B cell (primary cell): ENCODE results near the gene XDH. TPM values are rescaled to one million over a fixed set of nuclear protein-coding genes. Genes with fewer than 3 reads are reported as not detected.

Source experiments
- ATAC-seq: fragments of 200-7000 bp; cut with Tn5 transposase; one replicate; pipeline ENCODE4 v1.10.0; 2021; ENCODE audit warnings: low read depth, mild to moderate bottlenecking, moderate number of reproducible peaks, moderate library complexity
- CTCF ChIA-PET: fragments of 350-600 bp; sonication (Branson Sonifier 250); formaldehyde crosslinking; loops from one replicate; lab custom pipeline; 2021; ENCODE audit warnings: antibody characterized with exemption, inconsistent platforms; lab: Charles Lee
- POLR2A ChIA-PET: fragments of 350-600 bp; sonication (Branson Sonifier 250); formaldehyde crosslinking; loops from one replicate; lab custom pipeline; 2021; ENCODE audit warnings: antibody characterized with exemption; lab: Charles Lee
- DNase-seq: peaks from one replicate; pipeline ENCODE4 v3.0.0; 2013
- H2AFZ ChIP-seq: 2 replicates; pipeline ENCODE4 v1.6.1; 2012; ENCODE audit warnings: mild to moderate bottlenecking, low read depth, low read length; ENCODE audit not compliant: insufficient read depth, poor library complexity, severe bottlenecking
- H3K27ac ChIP-seq, 2 donors: 1 replicate in 1 of 2; 2 replicates in 1 of 2; pipeline ENCODE4 v1.5.1; 2012 to 2013; ENCODE audit warnings: low read length in 2 of 2, mild to moderate bottlenecking in 2 of 2, moderate library complexity in 1 of 2
- H3K27me3 ChIP-seq, 4 experiments: fragments of 200-600 bp in 1 of 4; sonication (generic) in 1 of 4; replicated peaks in 1 of 4; 1 replicate in 2 of 4; 2 replicates in 2 of 4; pipeline versions ENCODE4 v1.6.1 to v1.7.0; 2013 to 2016; ENCODE audit warnings: low read length in 3 of 4, mild to moderate bottlenecking in 2 of 4, mixed read lengths in 1 of 4, moderate library complexity in 1 of 4; ENCODE audit not compliant: insufficient read depth in 4 of 4, control insufficient read depth in 3 of 4; ENCODE audit errors: control extremely low read depth in 1 of 4
- H3K36me3 ChIP-seq, 2 experiments: replicated peaks in 1 of 2; 1 replicate in 1 of 2; 2 replicates in 1 of 2; pipeline versions ENCODE4 v1.6.1 to v1.7.1; 2013; ENCODE audit warnings: low read length in 1 of 2; ENCODE audit not compliant: insufficient read depth in 2 of 2, control insufficient read depth in 1 of 2; ENCODE audit errors: control extremely low read depth in 1 of 2, extremely low read depth in 1 of 2
- H3K4me1 ChIP-seq, 2 donors: fragments of 200-600 bp in 1 of 2; sonication (generic) in 1 of 2; 1 replicate in 1 of 2; 2 replicates in 1 of 2; pipeline versions ENCODE4 v1.5.1 to v1.6.1; 2013 to 2017; ENCODE audit warnings: low read length in 2 of 2; ENCODE audit not compliant: control insufficient read depth in 2 of 2, insufficient read depth in 2 of 2
- H3K4me2 ChIP-seq: replicated peaks from 2 replicates; pipeline ENCODE3; 2012; ENCODE audit warnings: mild to moderate bottlenecking, low read depth, low read length; ENCODE audit not compliant: poor library complexity, severe bottlenecking
- H3K4me3 ChIP-seq, 5 experiments: fragments of 200-600 bp in 1 of 5; sonication (generic) in 1 of 5; 1 replicate in 3 of 5; 2 replicates in 2 of 5; pipeline versions ENCODE4 v1.5.1 to v1.7.0; 2011 to 2016; ENCODE audit warnings: low read length in 4 of 5, mild to moderate bottlenecking in 4 of 5, low read depth in 2 of 5, control low read depth in 1 of 5, moderate library complexity in 1 of 5; ENCODE audit not compliant: insufficient read depth in 1 of 5; ENCODE audit errors: control extremely low read depth in 1 of 5, extremely low read depth in 1 of 5
- H3K79me2 ChIP-seq: fragments of 200-600 bp; sonication (generic); one replicate; pipeline ENCODE4 v1.6.0; 2016; ENCODE audit warnings: low read length; ENCODE audit not compliant: control insufficient read depth, insufficient read depth
- H3K9ac ChIP-seq: fragments of 200-600 bp; sonication (generic); 2 replicates; pipeline ENCODE4 v1.6.1; 2017; ENCODE audit warnings: mild to moderate bottlenecking, low read length, moderate library complexity
- H3K9me3 ChIP-seq, 3 donors: one replicate each; pipeline versions ENCODE4 v1.6.1 to v1.7.1; 2013; ENCODE audit warnings: low read length in 2 of 3; ENCODE audit not compliant: control insufficient read depth in 2 of 3, insufficient read depth in 1 of 3; ENCODE audit errors: control extremely low read depth in 1 of 3
- H4K20me1 ChIP-seq: 2 replicates; pipeline ENCODE4 v1.6.0; 2012; ENCODE audit warnings: mild to moderate bottlenecking, low read length; ENCODE audit not compliant: insufficient read depth, control insufficient read depth, poor library complexity, severe bottlenecking
- H3K27ac Mint-ChIP-seq: one replicate; pipeline ENCODE4 v1.8.0; 2021; ENCODE audit warnings: mixed read lengths
- H3K27me3 Mint-ChIP-seq: one replicate; pipeline ENCODE4 v1.8.0; 2021; ENCODE audit warnings: mixed read lengths
- H3K4me1 Mint-ChIP-seq: one replicate; pipeline ENCODE4 v1.8.0; 2021; ENCODE audit warnings: mixed read lengths
- H3K4me3 Mint-ChIP-seq: one replicate; pipeline ENCODE4 v1.8.0; 2021; ENCODE audit warnings: mixed read lengths
- H3K9me3 Mint-ChIP-seq: one replicate; pipeline ENCODE4 v1.8.0; 2022; ENCODE audit warnings: mixed read lengths; ENCODE audit not compliant: insufficient read depth
- CTCF ChIP-seq: fragments of 200-600 bp; IDR thresholded peaks from one replicate; pipeline ENCODE4 v1.8.0; 2022; ENCODE audit warnings: antibody characterized with exemption, mild to moderate bottlenecking
- EZH2 ChIP-seq: IDR thresholded peaks from 2 replicates; pipeline ENCODE4 v1.6.1; 2012; ENCODE audit warnings: borderline replicate concordance, low read depth, mild to moderate bottlenecking, moderate library complexity, low read length; ENCODE audit not compliant: insufficient read depth, poor library complexity, severe bottlenecking
- WGBS: methylation state at CpG from one replicate; pipeline ENCODE4 v1.1.5; 2013; ENCODE audit warnings: missing lambda C conversion rate; ENCODE audit not compliant: insufficient coverage; 5-methylcytosine and 5-hydroxymethylcytosine counted together
- intact Hi-C: fragments of 100-400 bp; cut with micrococcal nuclease; formaldehyde crosslinking; loops from one replicate; pipeline ENCODE4 v1.10.0; 2022
- polyA plus RNA-seq: library from polyadenylated mRNA; depleted of rRNA; stranded (reverse); fragments of >200 nt; gene quantifications from 2 replicates; pipeline ENCODE4 v1.2.3, GENCODE V29; 2012
- total RNA-seq, 2 donors: library from RNA; stranded (reverse); fragments of 120-200 nt in 1 of 2; gene quantifications; 1 replicate in 1 of 2; 2 replicates in 1 of 2; pipeline versions ENCODE4 v1.2.3 to v1.2.4, GENCODE V29; 2013 to 2022

The XDH gene
- total and polyA plus RNA-seq, 2 donors (not counting 1 experiment from before 2014, with no cell fraction given), result not detected

GRCh38 chr2:31359229-31359628 lies 55.3 kb downstream of the XDH start:
- no CpG with 5 or more reads among the region's 2 CpGs for WGBS
- H3K9ac ChIP-seq, result no peak overlapping the region

GRCh38 chr2:31354837-31355236 lies 59.7 kb downstream of the XDH start:
- H3K4me2 ChIP-seq, result no peak overlapping the region
- no peak for ATAC-seq
- Mint-ChIP-seq H3K9me3 (no peaks in the 10 kb centered on the region), H3K27ac (no peak overlapping the region), H3K27me3 (peaks cover 67% of the 10 kb centered on the region), H3K4me3 (no peak overlapping the region), H3K4me1 (no peaks in the 10 kb centered on the region)
- no CpG with 5 or more reads among the region's 2 CpGs for WGBS
- H3K79me2 ChIP-seq, result no peaks in the 10 kb centered on the region
- TF ChIP-seq EZH2, result no peak
- no peak for TF ChIP-seq CTCF
- intact Hi-C loops, result no loop called here
- ChIA-PET POLR2A (no interaction called here), CTCF (interaction anchor here (0.8 kb wide), 1 partner anchor 11 kb away, joined by 3 read pairs; no protein-coding TSS in a partner anchor)
- H4K20me1 ChIP-seq, result no peaks in the 10 kb centered on the region
- no peak overlapping the region for H3K27ac ChIP-seq
- no peak overlapping the region for H3K4me3 ChIP-seq
- no peak for DNase-seq
- H3K36me3 ChIP-seq, result no peaks in the 10 kb centered on the region
- no peaks in the 10 kb centered on the region for H3K4me1 ChIP-seq
- H3K9ac ChIP-seq, result no peak overlapping the region
- H3K27me3 ChIP-seq, result peaks cover 0 to 16% (median 13%) of the 10 kb centered on the region in 4 experiments
- no peak overlapping the region for H2AFZ ChIP-seq
- H3K9me3 ChIP-seq, result no peaks in the 10 kb centered on the region

More at GRCh38 chr2:31359229-31359628, 55.3 kb downstream of the XDH start:
- Mint-ChIP-seq H3K9me3 (no peaks in the 10 kb centered on the region), H3K4me1 (no peaks in the 10 kb centered on the region), H3K27me3 (peaks cover 49% of the 10 kb centered on the region), H3K27ac (no peak overlapping the region), H3K4me3 (no peak overlapping the region)
- H3K36me3 ChIP-seq, result no peaks in the 10 kb centered on the region
- H3K4me1 ChIP-seq, result no peaks in the 10 kb centered on the region
- intact Hi-C loops, result no loop called here
- no peaks in the 10 kb centered on the region for H3K9me3 ChIP-seq
- H3K79me2 ChIP-seq, result no peaks in the 10 kb centered on the region
- no peak overlapping the region for H3K4me2 ChIP-seq
- H3K27me3 ChIP-seq, result peaks cover 0 to 6% (median 3%) of the 10 kb centered on the region in 4 experiments
- DNase-seq (no peak), ATAC-seq (no peak)
- no peak overlapping the region for H2AFZ ChIP-seq
- no peak for TF ChIP-seq CTCF
- no peak for TF ChIP-seq EZH2
- no peak overlapping the region for H3K4me3 ChIP-seq
- POLR2A ChIA-PET, result no interaction called here
- no peak overlapping the region for H3K27ac ChIP-seq
- no peaks in the 10 kb centered on the region for H4K20me1 ChIP-seq
- CTCF ChIA-PET, result no interaction called here
